ENCODE measurements around the gene IQCM. TPM values are rescaled to one million over a fixed set of nuclear protein-coding genes. Genes with fewer than 3 reads are reported as not detected.

Gene IQCM
- total RNA-seq, 2 experiments from 2014 or later: not detected

GRCh38 chr4:149631629-149632028, 184.0 kb downstream of the IQCM start:
- Histone ChIP-seq H3K4me1 (ENCODE audit: insufficient read depth, low read length, poor library complexity, severe bottlenecking) (no peaks in the 10 kb centered on the region), H3K9me2 (ENCODE audit: insufficient read depth, low read length) (no peaks in the 10 kb centered on the region), H2AFZ (ENCODE audit: low read length) (no peak overlapping the region), H4K20me1 (ENCODE audit: insufficient read depth, low read length) (no peaks in the 10 kb centered on the region), H3K4me2 (ENCODE audit: low read length) (no peak overlapping the region), H3K79me2 (ENCODE audit: insufficient read depth, low read depth, low read length) (no peaks in the 10 kb centered on the region), H3K9me3 (ENCODE audit: low read length) (no peaks in the 10 kb centered on the region), H3K36me3 (ENCODE audit: insufficient read depth, low read length) (no peaks in the 10 kb centered on the region), H3K27ac (ENCODE audit: low read depth, low read length, poor library complexity, severe bottlenecking) (no peak overlapping the region), H3K4me3 (ENCODE audit: low read depth, low read length, poor library complexity, severe bottlenecking) (no peak overlapping the region)
- no peak for DNase-seq (ENCODE audit: low spot score)
- TF ChIP-seq CTCF (conservative IDR thresholded peaks at IDR 0.05; ENCODE audit: low read length): no peak
- TF ChIP-seq EZH2phosphoT487 (IDR thresholded peaks at IDR 0.05; ENCODE audit: borderline replicate concordance, low read depth, low read length): no peak
- ChIA-PET POLR2A (no interaction called here), CTCF (ENCODE audit: unreplicated experiment) (no interaction called here)
- no TSS peak for BruUV-seq (replicated peaks)
- intact Hi-C loops (cut with micrococcal nuclease; ENCODE audit: unreplicated experiment): no loop called here

GRCh38 chr4:149630064-149630463, 185.6 kb downstream of the IQCM start:
- POLR2A ChIA-PET: no interaction called here
- H3K4me3 ChIP-seq (ENCODE audit: low read depth, low read length, poor library complexity, severe bottlenecking): no peak overlapping the region

More at GRCh38 chr4:149630064-149630463, 185.6 kb downstream of the IQCM start:
- Histone ChIP-seq H3K27ac (ENCODE audit: low read depth, low read length, poor library complexity, severe bottlenecking) (no peak overlapping the region), H3K9me3 (ENCODE audit: low read length) (no peaks in the 10 kb centered on the region), H2AFZ (ENCODE audit: low read length) (no peak overlapping the region), H3K36me3 (ENCODE audit: insufficient read depth, low read length) (no peaks in the 10 kb centered on the region), H4K20me1 (ENCODE audit: insufficient read depth, low read length) (no peaks in the 10 kb centered on the region), H3K4me1 (ENCODE audit: insufficient read depth, low read length, poor library complexity, severe bottlenecking) (no peaks in the 10 kb centered on the region), H3K79me2 (ENCODE audit: insufficient read depth, low read depth, low read length) (no peaks in the 10 kb centered on the region), H3K9me2 (ENCODE audit: insufficient read depth, low read length) (no peaks in the 10 kb centered on the region), H3K4me2 (ENCODE audit: low read length) (no peak overlapping the region)
- no TSS peak for BruUV-seq (replicated peaks)
- intact Hi-C loops (cut with micrococcal nuclease; ENCODE audit: unreplicated experiment): no loop called here
- DNase-seq (ENCODE audit: low spot score): no peak
- no peak for TF ChIP-seq EZH2phosphoT487 (IDR thresholded peaks at IDR 0.05; ENCODE audit: borderline replicate concordance, low read depth, low read length)
- no peak for TF ChIP-seq CTCF (conservative IDR thresholded peaks at IDR 0.05; ENCODE audit: low read length)
- CTCF ChIA-PET (ENCODE audit: unreplicated experiment): no interaction called here
